ENCODE data around the gene SPTBN1.

DNA sequence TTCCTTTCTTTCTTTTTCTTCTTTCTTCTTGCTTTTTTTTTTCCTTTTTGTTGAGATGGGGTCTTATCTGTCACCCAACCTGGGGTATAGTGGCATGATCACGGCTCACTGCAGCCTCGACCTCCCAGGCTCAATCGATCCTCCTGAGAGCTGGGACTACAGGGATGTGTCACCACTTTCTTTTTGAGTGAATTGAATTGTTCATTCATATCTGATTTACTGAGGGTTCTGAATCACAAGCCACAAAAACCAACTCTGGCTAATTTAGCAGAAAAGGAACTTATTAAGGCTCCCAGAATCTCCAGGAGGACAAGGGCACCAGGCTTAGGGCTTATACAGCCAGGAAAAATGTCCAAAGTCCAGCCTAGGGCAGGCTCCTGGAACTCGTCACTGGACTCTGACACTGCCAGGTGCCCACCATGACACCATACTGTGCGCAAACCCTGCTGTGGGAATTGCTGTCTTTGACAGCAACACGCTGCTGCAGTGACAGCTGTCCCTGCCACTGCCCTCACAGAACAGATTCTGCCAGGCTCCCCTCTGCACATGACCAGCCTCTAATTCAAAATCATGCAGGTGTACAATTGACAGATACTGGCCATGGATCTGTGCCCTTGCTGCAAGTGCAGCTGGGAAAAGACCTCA, 224.4 kb downstream of the SPTBN1 start:
- TF ChIP-seq, protein P1, sequence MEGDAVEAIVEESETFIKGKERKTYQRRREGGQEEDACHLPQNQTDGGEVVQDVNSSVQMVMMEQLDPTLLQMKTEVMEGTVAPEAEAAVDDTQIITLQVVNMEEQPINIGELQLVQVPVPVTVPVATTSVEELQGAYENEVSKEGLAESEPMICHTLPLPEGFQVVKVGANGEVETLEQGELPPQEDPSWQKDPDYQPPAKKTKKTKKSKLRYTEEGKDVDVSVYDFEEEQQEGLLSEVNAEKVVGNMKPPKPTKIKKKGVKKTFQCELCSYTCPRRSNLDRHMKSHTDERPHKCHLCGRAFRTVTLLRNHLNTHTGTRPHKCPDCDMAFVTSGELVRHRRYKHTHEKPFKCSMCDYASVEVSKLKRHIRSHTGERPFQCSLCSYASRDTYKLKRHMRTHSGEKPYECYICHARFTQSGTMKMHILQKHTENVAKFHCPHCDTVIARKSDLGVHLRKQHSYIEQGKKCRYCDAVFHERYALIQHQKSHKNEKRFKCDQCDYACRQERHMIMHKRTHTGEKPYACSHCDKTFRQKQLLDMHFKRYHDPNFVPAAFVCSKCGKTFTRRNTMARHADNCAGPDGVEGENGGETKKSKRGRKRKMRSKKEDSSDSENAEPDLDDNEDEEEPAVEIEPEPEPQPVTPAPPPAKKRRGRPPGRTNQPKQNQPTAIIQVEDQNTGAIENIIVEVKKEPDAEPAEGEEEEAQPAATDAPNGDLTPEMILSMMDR (conservative IDR thresholded peaks at IDR 0.05) = no peak
- TF ChIP-seq ZFX (IDR thresholded peaks at IDR 0.05) = no peak

All from C4-2B (cell line).